GM21737 (cell line): ENCODE measurements around the gene HMGN2.
A peak's percentile ranks its signal among the peaks of the same experiment; 100 is the strongest.

Experiments used
- ATAC-seq: cut with Tn5 transposase; IDR thresholded peaks from one replicate; pipeline ENCODE4 v1.9.1; 2021; ENCODE audit warnings: mild to moderate bottlenecking, moderate library complexity; ENCODE audit not compliant: unreplicated experiment

HMGN2 gene

GRCh38 chr1:26472320-26472900, at the start of gene HMGN2:
Gene HMGN2 (plus strand): TSS chr1:26472440. CDS start chr1:26472613, 173 bp downstream.
- ATAC-seq = peak; percentile 55

GRCh38 chr1:26429721-26430120, 42.5 kb upstream of the HMGN2 start:
- ATAC-seq = no peak

- ATAC-seq = peak; percentile 95
These were observed 40.1 kb upstream of the HMGN2 start, which contains the start of gene DHDDS for GRCh38 chr1:26431979-26432695. Gene DHDDS (plus strand): TSS chr1:26432321. CDS start chr1:26432946, 625 bp downstream.

- ATAC-seq = no peak
These were observed 39.4 kb upstream of the HMGN2 start for GRCh38 chr1:26432793-26433192.

- no peak for ATAC-seq
These were observed 38.0 kb upstream of the HMGN2 start for GRCh38 chr1:26434161-26434752.

- ATAC-seq = no peak
These were observed 34.2 kb upstream of the HMGN2 start for GRCh38 chr1:26438041-26438440.

GRCh38 chr1:26440259-26440658, 32.0 kb upstream of the HMGN2 start:
- ATAC-seq = no peak

GRCh38 chr1:26449868-26450267, 22.4 kb upstream of the HMGN2 start:
- ATAC-seq = no peak

- ATAC-seq = no peak
These were observed 21.3 kb upstream of the HMGN2 start for GRCh38 chr1:26450908-26451307.

GRCh38 chr1:26452459-26453183, 19.6 kb upstream of the HMGN2 start:
- no peak for ATAC-seq

- ATAC-seq = no peak
These were observed 13.1 kb upstream of the HMGN2 start for GRCh38 chr1:26459148-26459547.

- ATAC-seq = no peak
These were observed 12.6 kb upstream of the HMGN2 start for GRCh38 chr1:26459573-26460031.

GRCh38 chr1:26468911-26469310, 3.3 kb upstream of the HMGN2 start:
- ATAC-seq = no peak

GRCh38 chr1:26469558-26469957, 2.7 kb upstream of the HMGN2 start:
- ATAC-seq = no peak

GRCh38 chr1:26470878-26471497, 1.3 kb upstream of the HMGN2 start:
- no peak for ATAC-seq

GRCh38 chr1:26471498-26472319, 531 bp upstream of the HMGN2 start:
- peak; percentile 14 for ATAC-seq

GRCh38 chr1:26472901-26473845, 933 bp downstream of the HMGN2 start:
- peak; percentile 69 for ATAC-seq

GRCh38 chr1:26474818-26475217, 2.6 kb downstream of the HMGN2 start:
- no peak for ATAC-seq

- ATAC-seq = no peak
These were observed 3.7 kb downstream of the HMGN2 start for GRCh38 chr1:26475989-26476388.
